Neural cell (in vitro differentiated cells): Measurements from ENCODE around the gene ATP1A2. TPM values are rescaled to one million over a fixed set of nuclear protein-coding genes. Genes with fewer than 3 reads are reported as not detected.

Source experiments
- H2AFZ ChIP-seq: fragments of 200-600, 300-800 bp; sonication (generic), shearing (Covaris generic); 2 replicates; pipeline ENCODE4 v1.6.0; 2014; ENCODE audit warnings: low read depth, mild to moderate bottlenecking, antibody characterized with exemption, low read length, moderate library complexity
- H3F3A ChIP-seq: fragments of 200-600 bp; shearing (Covaris generic); 2 replicates; pipeline ENCODE4 v1.6.1; 2016; ENCODE audit warnings: mild to moderate bottlenecking, moderate library complexity, mixed read lengths, antibody characterized with exemption, low read length; ENCODE audit not compliant: insufficient read depth, poor library complexity, severe bottlenecking
- H3K27ac ChIP-seq: fragments of 200-600, 300-800 bp; sonication (generic), shearing (Covaris generic); 2 replicates; pipeline ENCODE4 v1.5.1; 2014; ENCODE audit warnings: mild to moderate bottlenecking, low read length, moderate library complexity
- H3K27me3 ChIP-seq: fragments of 300-800, 200-600 bp; sonication (generic), shearing (Covaris generic); 2 replicates; pipeline ENCODE4 v1.6.0; 2014; ENCODE audit warnings: mild to moderate bottlenecking, low read depth, low read length, moderate library complexity; ENCODE audit not compliant: insufficient read depth
- H3K36me3 ChIP-seq: fragments of 300-800, 200-600 bp; sonication (generic), shearing (Covaris generic); 2 replicates; pipeline ENCODE4 v1.5.1; 2014; ENCODE audit warnings: mild to moderate bottlenecking, antibody characterized with exemption, low read length, moderate library complexity; ENCODE audit not compliant: insufficient read depth
- H3K4me2 ChIP-seq: fragments of 300-800, 200-600 bp; sonication (generic), shearing (Covaris generic); 2 replicates; pipeline ENCODE4 v1.6.0; 2014; ENCODE audit warnings: mild to moderate bottlenecking, low read length
- H3K4me3 ChIP-seq: fragments of 300-800, 200-600 bp; sonication (generic), shearing (Covaris generic); 2 replicates; pipeline ENCODE4 v1.5.1; 2014; ENCODE audit warnings: mild to moderate bottlenecking, low read length, moderate library complexity
- H3K79me2 ChIP-seq: fragments of 200-600 bp; shearing (Covaris generic); replicated peaks from 2 replicates; pipeline ENCODE4 v1.6.0; 2014; ENCODE audit warnings: mild to moderate bottlenecking, low read length, moderate library complexity; ENCODE audit not compliant: insufficient read depth
- H3K9ac ChIP-seq: fragments of 300-800, 200-600 bp; sonication (generic), shearing (Covaris generic); 2 replicates; pipeline ENCODE4 v1.6.1; 2016; ENCODE audit warnings: mild to moderate bottlenecking, low read length, mixed read lengths
- H3K9me2 ChIP-seq: fragments of 200-600 bp; shearing (Covaris generic); 2 replicates; pipeline ENCODE4 v1.6.1; 2016; ENCODE audit warnings: mild to moderate bottlenecking, low read length, mixed read lengths; ENCODE audit not compliant: insufficient read depth
- H3K9me3 ChIP-seq: fragments of 200-600, 300-800 bp; sonication (generic), shearing (Covaris generic); 2 replicates; pipeline ENCODE4 v1.6.1; 2016; ENCODE audit warnings: mild to moderate bottlenecking, mixed run types, low read length, moderate library complexity, mixed read lengths
- H4K20me1 ChIP-seq: fragments of 200-600 bp; shearing (Covaris generic); 2 replicates; pipeline ENCODE4 v1.6.1; 2016; ENCODE audit warnings: mild to moderate bottlenecking, mixed run types; ENCODE audit not compliant: insufficient read depth
- CTCF ChIP-seq: fragments of 450-650 bp; IDR thresholded peaks from 2 replicates; pipeline ENCODE4 v1.5.1; 2014; ENCODE audit warnings: antibody characterized with exemption, mild to moderate bottlenecking, moderate library complexity; ENCODE audit not compliant: poor library complexity, severe bottlenecking
- EP300 ChIP-seq: fragments of 450-650 bp; conservative IDR thresholded peaks from 2 replicates; pipeline ENCODE4 v1.6.1; 2014; ENCODE audit warnings: antibody characterized with exemption, mild to moderate bottlenecking, moderate library complexity; ENCODE audit not compliant: poor library complexity, severe bottlenecking
- EZH2 ChIP-seq: fragments of 200-600, 300-800 bp; shearing (Covaris generic), sonication (generic); IDR thresholded peaks from 2 replicates; pipeline ENCODE4 v1.6.1; 2014; ENCODE audit warnings: antibody characterized with exemption, low read length, borderline replicate concordance, mild to moderate bottlenecking; ENCODE audit not compliant: insufficient read depth, poor library complexity, severe bottlenecking
- MXI1 ChIP-seq: fragments of 450-650 bp; conservative IDR thresholded peaks from 2 replicates; pipeline ENCODE4 v1.6.1; 2014; ENCODE audit warnings: antibody characterized with exemption, mild to moderate bottlenecking; ENCODE audit not compliant: poor library complexity, severe bottlenecking
- POLR2AphosphoS5 ChIP-seq: IDR thresholded peaks from 2 replicates; pipeline ENCODE4 v1.6.1; 2012
- RAD21 ChIP-seq: fragments of 450-650 bp; conservative IDR thresholded peaks from 2 replicates; pipeline ENCODE4 v1.6.1; 2014; ENCODE audit warnings: antibody characterized with exemption, mild to moderate bottlenecking, moderate library complexity
- REST ChIP-seq: IDR thresholded peaks from 2 replicates; pipeline ENCODE4 v1.6.1; 2012; ENCODE audit warnings: borderline replicate concordance
- SMC3 ChIP-seq: fragments of 450-650 bp; conservative IDR thresholded peaks from 2 replicates; pipeline ENCODE4 v1.6.1; 2014; ENCODE audit warnings: antibody characterized with exemption, mild to moderate bottlenecking, moderate library complexity; ENCODE audit not compliant: poor library complexity
- TAF1 ChIP-seq: IDR thresholded peaks from 2 replicates; pipeline ENCODE4 v1.6.1; 2012; ENCODE audit warnings: low read depth
- polyA plus RNA-seq: library from polyadenylated mRNA; depleted of rRNA; stranded (reverse); fragments of >200 nt; gene quantifications from 2 replicates; pipeline ENCODE4 v1.2.3, GENCODE V29; 2014

The ATP1A2 gene
- polyA plus RNA-seq, 1 donor from 2014 or later = 0.12 TPM

GRCh38 chr1:160131803-160132565 is 16.4 kb downstream of the ATP1A2 start:
- no peaks in the 10 kb centered on the region for H3K9me2 ChIP-seq
- no peak overlapping the region for H2AFZ ChIP-seq
- H3K9me3 ChIP-seq = no peaks in the 10 kb centered on the region
- no peaks in the 10 kb centered on the region for H4K20me1 ChIP-seq
- no peaks in the 10 kb centered on the region for H3K36me3 ChIP-seq
- no peaks in the 10 kb centered on the region for H3K27me3 ChIP-seq
- no peak overlapping the region for H3K4me2 ChIP-seq
- no peak overlapping the region for H3K27ac ChIP-seq
- H3K4me3 ChIP-seq = no peak overlapping the region
- H3F3A ChIP-seq = no peaks in the 10 kb centered on the region
- H3K79me2 ChIP-seq = no peaks in the 10 kb centered on the region
- no peak overlapping the region for H3K9ac ChIP-seq
- TF ChIP-seq MXI1 = no peak
- no peak for TF ChIP-seq CTCF
- TF ChIP-seq POLR2AphosphoS5 = no peak
- TF ChIP-seq EZH2 = no peak
- TF ChIP-seq SMC3 = no peak
- TF ChIP-seq EP300 = no peak
- TF ChIP-seq TAF1 = no peak
- TF ChIP-seq RAD21 = no peak
- no peak for TF ChIP-seq REST

- no peaks in the 10 kb centered on the region for H3K9me3 ChIP-seq
- no peaks in the 10 kb centered on the region for H3F3A ChIP-seq
- TF ChIP-seq TAF1 (no peak), EZH2 (no peak), EP300 (no peak)
- H3K79me2 ChIP-seq = no peaks in the 10 kb centered on the region
- H2AFZ ChIP-seq = no peak overlapping the region
- no peak overlapping the region for H3K4me3 ChIP-seq
- H4K20me1 ChIP-seq = no peaks in the 10 kb centered on the region
- H3K4me2 ChIP-seq = no peak overlapping the region
- H3K9ac ChIP-seq = no peak overlapping the region
- no peaks in the 10 kb centered on the region for H3K36me3 ChIP-seq
- H3K27me3 ChIP-seq = no peaks in the 10 kb centered on the region
- no peak overlapping the region for H3K27ac ChIP-seq
- no peaks in the 10 kb centered on the region for H3K9me2 ChIP-seq
These were observed 18.6 kb downstream of the ATP1A2 start for GRCh38 chr1:160133990-160134770.
